GM19395 (cell line): Measurements from ENCODE around the gene GNA14.
"Not testable (repeated sequence)": the region's sequence is repeated elsewhere in the genome, so short reads cannot be mapped to it uniquely, and the experiment has no call there.

ENCODE experiments used
- ATAC-seq: cut with Tn5 transposase; IDR thresholded peaks from one replicate; pipeline ENCODE4 v1.9.1; 2021; ENCODE audit warnings: mild to moderate bottlenecking, moderate library complexity; ENCODE audit not compliant: unreplicated experiment

The GNA14 gene

DNA sequence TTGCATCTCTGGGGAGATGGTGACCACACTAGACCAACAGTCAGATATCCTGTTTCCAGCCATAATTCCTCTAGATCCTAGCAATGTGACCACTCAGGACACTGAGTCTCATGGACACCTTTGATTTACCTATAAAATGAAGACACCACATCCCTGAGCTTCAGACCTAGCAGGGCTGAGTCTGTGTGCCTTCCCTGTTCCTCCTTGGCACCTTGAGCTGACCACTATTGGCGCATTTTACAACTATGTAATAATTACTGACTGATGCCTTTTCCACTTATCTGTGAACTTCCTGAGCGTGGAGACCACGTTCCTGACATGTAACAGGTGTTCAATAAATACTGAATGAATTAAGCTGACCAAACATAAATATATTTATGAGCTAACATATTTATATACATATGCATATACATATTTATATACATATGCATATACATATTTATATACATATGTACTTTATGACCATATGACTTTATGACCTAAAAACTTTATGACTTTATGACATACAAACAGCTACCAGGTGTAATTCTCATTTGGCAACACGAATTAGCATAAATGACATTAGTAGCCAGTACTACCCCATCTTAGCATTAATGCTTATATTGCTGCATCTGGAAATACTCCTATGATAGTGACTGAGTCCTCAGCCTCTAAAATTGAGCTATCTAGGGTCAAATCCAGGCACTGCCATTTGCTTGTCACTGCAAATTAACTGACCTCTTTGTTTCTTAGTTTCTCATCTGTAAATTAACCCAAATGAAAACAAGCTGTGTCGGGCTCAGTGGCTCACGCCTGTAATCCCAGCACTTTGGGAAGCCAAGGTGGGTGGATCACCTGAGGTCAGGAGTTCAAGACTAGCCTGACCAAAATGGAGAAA lies 150.6 kb downstream of the GNA14 start:
- ATAC-seq = no peak

DNA sequence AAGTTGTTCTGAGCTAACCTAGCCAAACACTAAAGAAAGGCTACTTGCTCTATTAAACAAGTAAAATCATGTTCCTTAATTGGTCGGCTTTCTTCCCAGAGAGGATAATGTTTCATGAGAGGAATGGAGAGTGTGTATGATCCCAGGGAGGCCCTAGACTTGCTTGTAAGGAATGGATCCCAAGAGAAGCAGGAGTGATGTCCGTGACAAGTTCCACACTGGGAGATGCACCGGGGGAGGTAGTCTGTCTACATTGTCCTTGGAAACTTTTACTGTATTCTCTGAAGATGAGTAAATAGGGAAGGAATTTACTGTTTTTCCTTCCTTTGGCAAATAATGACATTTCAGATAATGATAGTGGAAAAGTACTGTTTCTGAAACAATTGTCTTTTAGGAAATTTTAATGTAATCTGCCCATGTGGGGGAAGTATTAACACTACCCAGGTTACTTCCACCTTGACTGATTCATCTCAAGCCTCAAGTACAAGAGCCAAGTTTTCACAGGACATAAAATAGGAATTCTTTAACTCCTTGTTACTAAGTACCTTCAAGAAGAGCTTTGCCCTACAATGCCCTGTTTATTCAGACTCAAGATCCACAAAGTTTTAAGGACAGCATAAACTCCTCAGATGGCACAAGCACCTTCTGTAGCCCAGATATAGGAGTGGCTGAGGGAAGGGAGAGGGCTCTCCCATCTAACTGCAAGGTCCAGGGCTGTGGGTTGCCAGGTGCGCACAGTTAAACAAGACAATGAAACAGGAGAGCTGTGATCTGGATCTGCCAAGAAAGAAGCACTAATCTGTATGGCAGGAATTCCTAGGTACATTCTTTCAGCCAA lies 152.1 kb downstream of the GNA14 start:
- no peak for ATAC-seq

- ATAC-seq = not testable (repeated sequence)
These were observed 157.8 kb downstream of the GNA14 start for GRCh38 chr9:77490279-77490678.

DNA sequence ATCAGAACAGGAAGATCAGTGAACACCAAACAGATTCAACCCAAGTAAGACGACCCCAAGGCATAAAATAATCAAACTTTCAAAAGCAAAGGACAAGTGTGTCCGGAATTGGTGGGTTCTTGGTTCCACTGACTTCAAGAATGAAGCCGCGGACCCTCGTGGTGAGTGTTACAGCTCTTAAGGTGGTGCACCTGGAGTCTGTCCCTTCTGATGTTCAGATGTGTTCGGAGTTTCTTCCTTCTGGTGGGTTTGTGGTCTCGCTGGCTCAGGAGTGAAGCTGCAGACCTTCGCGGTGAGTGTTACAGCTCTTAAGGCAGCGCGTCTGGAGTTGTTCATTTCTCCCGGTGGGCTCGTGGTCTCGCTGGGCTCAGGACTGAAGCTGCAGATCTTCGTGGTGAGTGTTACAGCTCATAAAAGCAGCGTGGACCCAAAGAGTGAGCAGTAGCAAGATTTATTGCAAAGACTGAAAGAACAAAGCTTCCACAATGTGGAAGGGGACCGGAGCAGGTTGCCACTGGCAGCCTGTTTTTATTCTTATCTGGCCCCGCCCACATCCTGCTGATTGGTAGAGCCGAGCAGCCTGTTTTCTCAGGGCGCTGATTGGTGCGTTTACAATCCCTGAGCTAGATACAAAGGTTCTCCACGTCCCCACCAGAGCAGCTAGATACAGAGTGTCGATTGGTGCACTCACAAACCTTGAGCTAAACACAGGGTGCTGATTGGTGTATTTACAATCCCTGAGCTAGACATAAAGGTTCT lies 158.5 kb downstream of the GNA14 start:
- not testable (repeated sequence) for ATAC-seq

DNA sequence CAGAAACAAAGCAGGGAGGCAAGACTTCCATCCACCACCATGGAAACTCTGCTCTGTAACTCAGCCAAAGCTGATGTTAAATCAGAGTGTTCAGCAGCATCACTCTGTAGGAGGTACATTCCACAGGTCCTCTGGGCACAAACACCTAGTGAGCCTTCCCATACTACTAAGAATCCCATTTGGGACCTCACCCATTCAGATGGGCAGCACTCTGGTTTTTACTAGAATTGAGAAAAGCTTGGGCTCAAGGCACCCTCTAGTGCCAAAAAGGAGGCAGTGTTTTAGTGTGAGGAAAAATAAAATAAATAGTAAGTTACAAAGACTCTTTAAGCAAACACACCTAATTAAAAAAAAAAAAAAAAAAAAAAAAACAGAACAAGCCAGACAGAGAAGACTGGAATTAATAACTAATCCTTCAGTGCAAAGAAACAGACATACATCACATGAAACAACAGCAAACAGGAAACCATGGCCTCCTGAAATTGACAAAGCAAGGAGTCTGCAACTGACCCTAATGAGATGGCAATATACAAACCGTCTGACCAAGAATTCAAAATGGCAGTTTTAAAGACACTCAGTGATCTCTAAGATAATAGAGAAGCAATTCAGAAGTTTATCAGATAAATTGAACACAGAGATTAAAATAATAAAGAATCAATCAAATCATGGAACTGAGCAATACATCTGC lies 159.5 kb downstream of the GNA14 start:
- ATAC-seq = no peak

DNA sequence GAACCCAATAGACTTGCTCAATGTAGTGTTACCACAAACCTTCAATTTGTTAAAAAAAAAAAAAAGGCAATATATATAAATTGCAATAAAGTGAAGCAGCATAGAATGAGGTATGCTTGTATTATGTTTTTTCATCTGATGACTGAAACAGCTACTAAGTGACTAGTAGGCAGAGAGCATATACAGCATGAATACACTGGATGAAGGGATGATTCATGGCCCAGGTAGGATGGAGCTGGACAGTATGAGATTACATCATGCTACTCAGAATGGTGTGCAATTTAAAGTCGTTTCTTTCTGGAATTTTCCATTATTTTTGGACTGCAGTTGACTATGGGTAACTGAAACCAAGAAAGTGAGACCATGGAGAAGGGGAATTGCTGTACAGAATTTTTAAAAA lies 161.2 kb downstream of the GNA14 start:
- no peak for ATAC-seq

GRCh38 chr9:77486463-77486862 lies 161.7 kb downstream of the GNA14 start:
- ATAC-seq = no peak

- ATAC-seq = peak; percentile 97
These were observed 172.3 kb downstream of the GNA14 start for GRCh38 chr9:77475641-77476473.

DNA sequence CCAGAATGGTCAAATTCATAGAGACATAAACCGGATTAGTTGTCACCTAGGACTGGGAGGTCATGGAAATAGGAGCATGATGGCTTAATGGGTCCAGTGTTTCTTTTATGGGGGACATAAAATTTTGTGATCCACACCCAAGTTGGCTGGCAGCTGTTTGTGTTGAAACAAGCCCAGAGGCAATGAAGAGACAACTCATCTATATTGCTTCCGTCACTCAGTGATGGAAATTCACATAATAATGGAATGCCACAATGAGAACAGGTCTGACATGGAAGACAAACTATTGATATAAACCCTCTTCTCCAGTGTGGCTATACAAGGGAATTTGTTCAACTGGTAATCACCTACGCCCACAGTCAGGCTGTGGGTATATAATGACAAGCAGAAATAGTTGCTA lies 173.2 kb downstream of the GNA14 start:
- no peak for ATAC-seq

DNA sequence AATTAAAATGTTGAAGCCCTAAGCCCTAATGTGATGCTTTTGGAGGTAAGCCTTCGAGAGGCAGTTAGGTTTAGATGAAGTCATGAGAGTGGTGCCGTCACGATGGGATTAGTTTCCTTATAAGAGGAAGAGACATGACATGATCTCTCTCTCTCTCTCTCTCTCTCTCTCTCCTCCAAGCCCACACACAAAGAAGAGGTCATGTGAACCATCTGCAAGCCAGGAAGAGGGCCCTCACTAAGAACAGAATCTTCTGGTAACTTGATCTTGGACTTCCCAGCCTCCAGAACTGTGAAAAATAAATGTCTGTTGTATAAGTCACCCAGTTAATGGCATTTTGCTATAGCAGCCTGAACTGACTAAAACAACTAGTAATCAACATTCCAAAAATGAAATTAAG lies 175.5 kb downstream of the GNA14 start:
- no peak for ATAC-seq

GRCh38 chr9:77471572-77471971 lies 176.6 kb downstream of the GNA14 start:
- no peak for ATAC-seq

DNA sequence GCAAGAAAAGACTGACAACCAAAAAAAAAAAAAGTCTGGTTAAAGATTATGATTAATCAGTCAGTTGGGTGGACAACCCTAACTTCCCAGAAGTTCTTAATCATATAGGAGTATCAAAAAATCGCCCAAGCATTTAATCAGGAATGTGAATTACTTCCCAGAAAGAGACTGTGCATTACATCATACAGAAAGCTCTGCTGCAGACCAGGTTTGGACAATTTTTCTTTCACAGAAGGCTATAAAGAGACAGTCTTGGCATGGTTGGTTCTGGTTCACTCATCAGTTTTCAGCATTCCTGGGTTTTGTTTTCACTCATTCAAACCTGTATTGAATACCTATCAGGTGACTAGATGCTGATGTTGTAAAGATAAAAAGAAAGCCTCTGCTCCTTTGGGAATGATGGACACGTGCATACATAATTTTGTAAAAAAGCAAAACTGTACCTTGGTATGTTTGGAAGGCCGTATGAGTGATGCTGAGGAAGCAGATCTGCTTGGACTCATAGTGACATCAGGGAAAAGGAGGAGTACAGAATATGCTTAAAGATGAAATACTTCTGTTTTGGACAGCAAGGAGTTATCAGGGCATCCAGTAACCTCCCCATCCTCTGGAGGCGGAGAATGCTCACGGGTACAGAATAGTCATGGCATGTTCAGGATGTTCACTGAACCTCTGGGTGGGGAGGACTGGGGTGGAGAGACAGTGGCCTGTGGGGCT lies 178.4 kb downstream of the GNA14 start:
- no peak for ATAC-seq

- no peak for ATAC-seq
These were observed 183.5 kb downstream of the GNA14 start for GRCh38 chr9:77464661-77465060.

DNA sequence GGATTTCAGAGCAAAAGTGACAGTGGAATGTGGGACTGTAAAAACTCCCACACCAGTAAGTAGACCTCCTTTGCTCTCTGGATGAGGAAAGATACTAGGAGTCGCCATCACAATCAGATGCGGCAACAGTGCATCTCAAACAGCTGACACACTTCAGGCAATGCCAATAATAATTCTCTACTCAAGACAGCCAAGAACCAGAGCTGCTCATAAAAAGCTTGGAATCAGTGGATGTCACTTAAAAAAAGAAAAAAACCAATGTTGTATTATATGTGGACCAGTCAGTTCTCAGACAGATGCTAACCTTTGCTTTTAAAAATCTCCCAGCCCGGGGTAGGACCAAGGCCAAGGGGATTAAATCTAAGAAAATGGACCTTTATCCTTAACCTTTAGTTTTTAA lies 185.0 kb downstream of the GNA14 start:
- ATAC-seq = no peak

- ATAC-seq = no peak
These were observed 186.1 kb downstream of the GNA14 start for GRCh38 chr9:77462066-77462465.

GRCh38 chr9:77460938-77461337 lies 187.2 kb downstream of the GNA14 start:
- no peak for ATAC-seq

DNA sequence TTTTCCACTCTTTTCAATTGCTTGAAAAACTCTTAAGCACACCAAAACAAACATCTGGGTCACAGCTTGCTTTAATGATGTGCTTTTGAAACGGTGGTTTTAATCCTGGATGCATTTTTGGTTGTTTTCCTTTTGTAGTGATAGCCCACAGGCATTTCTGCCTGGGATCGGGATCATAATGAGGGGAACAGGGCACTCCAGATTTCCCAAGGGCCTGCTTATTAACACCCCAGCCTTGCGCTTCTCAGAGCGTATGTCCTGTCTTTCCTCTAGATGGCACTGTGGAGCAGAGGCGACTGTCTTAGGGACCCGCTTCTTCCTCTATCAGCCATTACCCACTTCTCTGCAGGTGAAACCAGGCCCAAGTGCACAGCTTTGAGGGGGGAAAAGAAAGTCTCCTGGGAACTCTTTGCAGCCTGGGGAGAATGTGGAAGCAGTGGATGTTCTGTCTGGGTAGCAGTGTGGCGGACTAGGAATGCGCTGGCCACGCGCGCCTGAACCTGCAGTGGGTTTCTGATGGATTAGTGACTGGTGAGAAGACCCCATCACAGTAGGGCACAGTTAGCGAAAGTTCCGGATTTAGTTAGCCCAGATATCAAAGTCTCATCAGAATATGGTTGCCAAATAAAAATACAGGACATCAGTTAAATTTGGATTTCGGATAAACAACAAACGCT lies 190.1 kb downstream of the GNA14 start:
- ATAC-seq = peak; percentile 82

- peak; percentile 81 for ATAC-seq
These were observed 191.2 kb downstream of the GNA14 start for GRCh38 chr9:77456829-77457437.
